Breast epithelium (tissue), 4 donors: ENCODE results near the gene CXCL10. TPM values are rescaled to one million over a fixed set of nuclear protein-coding genes. Genes with fewer than 3 reads are reported as not detected.

ENCODE experiments used
- DNase-seq, 2 donors: peaks; one replicate each; pipeline ENCODE4 v3.0.0-alpha.2; 2019; ENCODE audit warnings: low spot score in 2 of 2
- H3K27ac ChIP-seq, 2 donors: fragments of 200-600 bp; sonication (generic) in 1 of 2; one replicate each; pipeline ENCODE4 v1.5.1; 2016 to 2019; ENCODE audit warnings: mild to moderate bottlenecking in 1 of 2
- H3K27me3 ChIP-seq, 2 donors: fragments of 200-600 bp; sonication (generic) in 1 of 2; one replicate each; pipeline versions ENCODE4 v1.5.1 to v1.6.0; 2017 to 2019; ENCODE audit warnings: control low read depth in 1 of 2, mild to moderate bottlenecking in 1 of 2
- H3K36me3 ChIP-seq: fragments of 200-600 bp; one replicate; pipeline ENCODE4 v1.5.1; 2019
- H3K4me1 ChIP-seq, 2 donors: fragments of 200-600 bp; sonication (generic); one replicate each; pipeline ENCODE4 v1.5.1; 2016 to 2019; ENCODE audit warnings: control low read depth in 1 of 2
- H3K4me3 ChIP-seq, 3 donors: fragments of 200-600 bp; sonication (generic); 1 replicate in 2 of 3; 2 replicates in 1 of 3; pipeline ENCODE4 v1.5.1; 2016 to 2019; ENCODE audit warnings: mild to moderate bottlenecking in 3 of 3, moderate library complexity in 2 of 3
- H3K9me3 ChIP-seq, 2 donors: fragments of 200-600 bp; sonication (generic) in 1 of 2; one replicate each; pipeline ENCODE4 v1.5.1; 2016 to 2019; ENCODE audit warnings: control low read depth in 1 of 2
- POLR2A ChIP-seq: fragments of 450-650 bp; IDR thresholded peaks from one replicate; pipeline ENCODE4 v1.6.1; 2016; ENCODE audit warnings: antibody characterized with exemption, mild to moderate bottlenecking, moderate library complexity
- POLR2AphosphoS5 ChIP-seq, 3 donors: sonication (generic); formaldehyde crosslinking; IDR thresholded peaks; one replicate each; pipeline ENCODE4 v1.6.1; 2017; ENCODE audit warnings: antibody characterized with exemption in 3 of 3
- intact Hi-C: fragments of 100-400 bp; cut with DNase I; formaldehyde crosslinking; loops from one replicate; pipeline ENCODE4 v1.15.1; 2023; ENCODE audit warnings: low total_unique reads
- total RNA-seq, 3 donors: library from RNA; depleted of rRNA; stranded (reverse); fragments of >200 nt; gene quantifications; one replicate each; pipeline ENCODE4 v1.1.0, GENCODE V29; 2016
- TF ChIP-seq, protein P1 (sequence below), 3 donors: fragments of 450-650 bp; IDR thresholded peaks; one replicate each; pipeline ENCODE4 v1.5.1; 2016 to 2017; ENCODE audit warnings: antibody characterized with exemption in 3 of 3, mild to moderate bottlenecking in 3 of 3, moderate library complexity in 3 of 3

CXCL10 gene
- total RNA-seq, 3 donors from 2014 or later, result 1.2 TPM; not detected in 2

GRCh38 chr4:76013540-76013939 lies 9.8 kb downstream of the CXCL10 start:
- DNase-seq, result no peak
- Histone ChIP-seq H3K27ac (no peak overlapping the region), H3K4me1 (no peaks in the 10 kb centered on the region), H3K9me3 (no peaks in the 10 kb centered on the region), H3K36me3 (no peaks in the 10 kb centered on the region), H3K27me3 (no peaks in the 10 kb centered on the region), H3K4me3 (no peak overlapping the region)
- intact Hi-C loops, result no loop called here
- TF ChIP-seq POLR2AphosphoS5 (IDR thresholded peaks at IDR 0.05), result no peak
- no peak for TF ChIP-seq POLR2A
- TF ChIP-seq, protein P1, sequence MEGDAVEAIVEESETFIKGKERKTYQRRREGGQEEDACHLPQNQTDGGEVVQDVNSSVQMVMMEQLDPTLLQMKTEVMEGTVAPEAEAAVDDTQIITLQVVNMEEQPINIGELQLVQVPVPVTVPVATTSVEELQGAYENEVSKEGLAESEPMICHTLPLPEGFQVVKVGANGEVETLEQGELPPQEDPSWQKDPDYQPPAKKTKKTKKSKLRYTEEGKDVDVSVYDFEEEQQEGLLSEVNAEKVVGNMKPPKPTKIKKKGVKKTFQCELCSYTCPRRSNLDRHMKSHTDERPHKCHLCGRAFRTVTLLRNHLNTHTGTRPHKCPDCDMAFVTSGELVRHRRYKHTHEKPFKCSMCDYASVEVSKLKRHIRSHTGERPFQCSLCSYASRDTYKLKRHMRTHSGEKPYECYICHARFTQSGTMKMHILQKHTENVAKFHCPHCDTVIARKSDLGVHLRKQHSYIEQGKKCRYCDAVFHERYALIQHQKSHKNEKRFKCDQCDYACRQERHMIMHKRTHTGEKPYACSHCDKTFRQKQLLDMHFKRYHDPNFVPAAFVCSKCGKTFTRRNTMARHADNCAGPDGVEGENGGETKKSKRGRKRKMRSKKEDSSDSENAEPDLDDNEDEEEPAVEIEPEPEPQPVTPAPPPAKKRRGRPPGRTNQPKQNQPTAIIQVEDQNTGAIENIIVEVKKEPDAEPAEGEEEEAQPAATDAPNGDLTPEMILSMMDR (IDR thresholded peaks at IDR 0.05), result no peak

DNA sequence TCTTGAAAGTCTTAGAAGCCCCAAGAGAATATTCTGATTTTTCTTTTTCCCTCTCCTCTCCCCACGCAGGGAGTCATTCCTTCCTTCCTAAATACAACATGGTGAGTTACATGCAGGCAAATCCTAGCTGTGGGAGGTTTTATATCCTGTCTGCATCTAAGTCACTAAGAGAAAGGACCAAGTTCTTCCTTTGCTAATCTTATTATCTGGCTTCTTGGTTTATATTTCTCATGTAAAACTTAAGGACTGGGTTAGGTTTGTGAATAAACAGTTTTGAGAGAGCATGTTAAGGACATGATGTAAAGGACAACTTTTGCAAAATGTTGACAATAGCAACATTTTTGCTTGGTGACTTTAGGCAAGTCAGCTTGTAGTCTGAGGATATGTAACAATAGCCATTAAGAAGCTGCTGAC lies 10.9 kb downstream of the CXCL10 start:
- no peaks in the 10 kb centered on the region for H3K9me3 ChIP-seq
- peak overlapping the region in 1 of 3 donors; percentile 53 for H3K4me3 ChIP-seq
- H3K27ac ChIP-seq, result peak overlapping the region; percentile 65 to 76
- intact Hi-C loops, result no loop called here
- H3K36me3 ChIP-seq, result no peaks in the 10 kb centered on the region
- H3K4me1 ChIP-seq, result no peaks in the 10 kb centered on the region
- H3K27me3 ChIP-seq, result no peaks in the 10 kb centered on the region
- no peak for DNase-seq
- TF ChIP-seq POLR2A (no peak), POLR2AphosphoS5 (IDR thresholded peaks at IDR 0.05) (no peak)
- TF ChIP-seq, protein P1 (IDR thresholded peaks at IDR 0.05), result no peak

GRCh38 chr4:76011700-76012387 lies 11.5 kb downstream of the CXCL10 start:
- peak overlapping the region; percentile 65 to 76 for H3K27ac ChIP-seq
- DNase-seq, result no peak
- no peaks in the 10 kb centered on the region for H3K36me3 ChIP-seq
- H3K9me3 ChIP-seq, result no peaks in the 10 kb centered on the region
- H3K27me3 ChIP-seq, result no peaks in the 10 kb centered on the region
- H3K4me3 ChIP-seq, result peak overlapping the region; percentile 20 to 53 (median 22)
- TF ChIP-seq POLR2A (no peak), POLR2AphosphoS5 (IDR thresholded peaks at IDR 0.05) (no peak)
- TF ChIP-seq, protein P1 (IDR thresholded peaks at IDR 0.05), result no peak
- intact Hi-C loops, result no loop called here
- no peaks in the 10 kb centered on the region for H3K4me1 ChIP-seq

GRCh38 chr4:76011018-76011670 lies 12.2 kb downstream of the CXCL10 start:
- Histone ChIP-seq H3K27ac (peak overlapping the region; percentile 65 to 76), H3K36me3 (no peaks in the 10 kb centered on the region), H3K27me3 (no peaks in the 10 kb centered on the region), H3K9me3 (no peaks in the 10 kb centered on the region), H3K4me3 (peak overlapping the region in 1 of 3 donors; percentile 53), H3K4me1 (no peaks in the 10 kb centered on the region)
- TF ChIP-seq POLR2A (no peak), POLR2AphosphoS5 (IDR thresholded peaks at IDR 0.05) (no peak)
- TF ChIP-seq, protein P1 (IDR thresholded peaks at IDR 0.05), result no peak
- DNase-seq, result no peak
- intact Hi-C loops, result no loop called here

DNA sequence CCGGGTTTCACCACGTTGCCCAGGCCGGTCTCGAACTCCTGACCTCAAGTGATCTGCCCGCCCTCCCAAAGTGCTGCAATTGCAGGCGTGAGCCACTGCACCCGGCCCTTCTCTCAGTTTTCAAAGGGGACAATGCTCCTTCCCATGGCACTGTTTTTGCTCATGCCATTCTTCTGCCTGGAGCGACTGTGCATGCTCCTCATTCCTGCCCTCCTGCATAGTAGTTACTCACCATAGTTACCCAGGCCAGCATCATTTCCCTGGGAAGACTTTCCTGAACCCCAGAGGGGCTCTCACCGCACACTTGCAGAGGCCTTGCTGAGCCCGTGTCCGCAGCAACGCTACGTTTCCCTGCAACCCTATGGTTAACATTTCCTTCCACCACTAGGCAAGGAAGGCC lies 12.7 kb downstream of the CXCL10 start:
- no peak overlapping the region for H3K4me3 ChIP-seq
- no peaks in the 10 kb centered on the region for H3K27me3 ChIP-seq
- DNase-seq, result no peak
- intact Hi-C loops, result no loop called here
- no peaks in the 10 kb centered on the region for H3K4me1 ChIP-seq
- no peak overlapping the region for H3K27ac ChIP-seq
- no peaks in the 10 kb centered on the region for H3K9me3 ChIP-seq
- TF ChIP-seq, protein P1 (IDR thresholded peaks at IDR 0.05), result no peak
- TF ChIP-seq POLR2A (no peak), POLR2AphosphoS5 (IDR thresholded peaks at IDR 0.05) (no peak)
- H3K36me3 ChIP-seq, result no peaks in the 10 kb centered on the region
